Neuronal stem cell (in vitro differentiated cells): ENCODE measurements around the gene FBXO45.
"Not testable (repeated sequence)": the region's sequence is repeated elsewhere in the genome, so short reads cannot be mapped to it uniquely, and the experiment has no call there.

ENCODE experiments used
- DNase-seq: peaks from one replicate; pipeline ENCODE4 v3.0.0-alpha.2; 2013; ENCODE audit warnings: low spot score
- H2AFZ ChIP-seq: one replicate; pipeline ENCODE4 v1.6.1; 2013; ENCODE audit warnings: mild to moderate bottlenecking, low read length, inconsistent platforms
- H2AK5ac ChIP-seq: 2 replicates; pipeline ENCODE4 v1.6.1; 2013; ENCODE audit warnings: low read depth, mild to moderate bottlenecking, inconsistent platforms, low read length, moderate library complexity, mixed read lengths
- H2BK120ac ChIP-seq: 2 replicates; pipeline ENCODE4 v1.6.1; 2013; ENCODE audit warnings: low read depth, mild to moderate bottlenecking, inconsistent platforms, low read length, moderate library complexity, mixed read lengths
- H2BK12ac ChIP-seq: one replicate; pipeline ENCODE4 v1.6.1; 2013; ENCODE audit warnings: low read length, inconsistent platforms
- H2BK15ac ChIP-seq: 2 replicates; pipeline ENCODE4 v1.6.1; 2013; ENCODE audit warnings: mild to moderate bottlenecking, low read length, inconsistent platforms, mixed read lengths
- H2BK5ac ChIP-seq: one replicate; pipeline ENCODE4 v1.6.1; 2013; ENCODE audit warnings: inconsistent platforms, mild to moderate bottlenecking, low read length, moderate library complexity
- H3K14ac ChIP-seq: one replicate; pipeline ENCODE4 v1.6.1; 2013; ENCODE audit warnings: low read length, inconsistent platforms
- H3K18ac ChIP-seq: 2 replicates; pipeline ENCODE4 v1.6.1; 2013; ENCODE audit warnings: low read length, inconsistent platforms
- H3K23ac ChIP-seq: 2 replicates; pipeline ENCODE4 v1.6.1; 2013; ENCODE audit warnings: low read depth, mild to moderate bottlenecking, mixed read lengths, low read length, inconsistent platforms; ENCODE audit not compliant: poor library complexity
- H3K27ac ChIP-seq: replicated peaks from 3 replicates; pipeline ENCODE4 v1.5.1; 2013; ENCODE audit warnings: low read length, inconsistent platforms
- H3K27me3 ChIP-seq, 3 experiments: 2 replicates each; pipeline ENCODE4 v1.6.1; 2013; ENCODE audit warnings: low read length in 3 of 3, mild to moderate bottlenecking in 2 of 3, inconsistent platforms in 1 of 3, low read depth in 1 of 3, mixed read lengths in 1 of 3, moderate library complexity in 1 of 3; ENCODE audit not compliant: control insufficient read depth in 3 of 3, insufficient read depth in 3 of 3
- H3K36me3 ChIP-seq, 2 donors: replicated peaks in 1 of 2; 2 replicates each; pipeline ENCODE4 v1.6.1; 2013; ENCODE audit warnings: low read length in 2 of 2; ENCODE audit not compliant: control insufficient read depth in 2 of 2, insufficient read depth in 2 of 2
- H3K4ac ChIP-seq: 2 replicates; pipeline ENCODE4 v1.6.1; 2013; ENCODE audit warnings: inconsistent platforms, mild to moderate bottlenecking, low read length, moderate library complexity
- H3K4me1 ChIP-seq, 2 donors: 1 replicate in 1 of 2; 2 replicates in 1 of 2; pipeline ENCODE4 v1.6.1; 2013; ENCODE audit warnings: low read length in 2 of 2, low read depth in 1 of 2; ENCODE audit not compliant: control insufficient read depth in 2 of 2, insufficient read depth in 1 of 2
- H3K4me2 ChIP-seq: one replicate; pipeline ENCODE4 v1.6.1; 2013; ENCODE audit warnings: mild to moderate bottlenecking, low read length, inconsistent platforms; ENCODE audit not compliant: insufficient read depth, poor library complexity, severe bottlenecking
- H3K4me3 ChIP-seq, 2 donors: 2 replicates each; pipeline ENCODE4 v1.5.1; 2013; ENCODE audit warnings: low read length in 2 of 2, mild to moderate bottlenecking in 2 of 2, inconsistent platforms in 1 of 2, moderate library complexity in 1 of 2
- H3K79me1 ChIP-seq: one replicate; pipeline ENCODE4 v1.6.1; 2013; ENCODE audit warnings: low read depth, mild to moderate bottlenecking, inconsistent platforms, low read length, moderate library complexity
- H3K9ac ChIP-seq: one replicate; pipeline ENCODE4 v1.6.1; 2013; ENCODE audit warnings: mild to moderate bottlenecking, low read depth, low read length, inconsistent platforms; ENCODE audit not compliant: poor library complexity
- H3K9me3 ChIP-seq, 2 donors: replicated peaks in 1 of 2; 2 replicates each; pipeline versions ENCODE3 to v1.6.1; 2013; ENCODE audit warnings: low read length in 2 of 2, mild to moderate bottlenecking in 2 of 2, inconsistent platforms in 1 of 2, low read depth in 1 of 2, mixed read lengths in 1 of 2, moderate library complexity in 1 of 2; ENCODE audit not compliant: control insufficient read depth in 2 of 2, insufficient read depth in 1 of 2
- H4K8ac ChIP-seq: one replicate; pipeline ENCODE4 v1.6.1; 2013; ENCODE audit warnings: low read depth, mild to moderate bottlenecking, inconsistent platforms, low read length, moderate library complexity
- H4K91ac ChIP-seq: one replicate; pipeline ENCODE4 v1.6.1; 2013; ENCODE audit warnings: low read length, low read depth, mild to moderate bottlenecking, inconsistent platforms; ENCODE audit not compliant: poor library complexity
- WGBS, 2 donors: extraction: QIAGEN DNeasy Blood & Tissue Kit; methylation state at CpG; one replicate each; pipeline ENCODE4 v1.1.7; 2013; ENCODE audit warnings: missing lambda C conversion rate in 2 of 2, mixed read lengths in 1 of 2; ENCODE audit not compliant: insufficient read length in 2 of 2, insufficient replicate concordance in 1 of 2; ENCODE audit errors: extremely low coverage in 2 of 2; 5-methylcytosine and 5-hydroxymethylcytosine counted together

FBXO45 gene

GRCh38 chr3:196563721-196564225, 4.7 kb upstream of the FBXO45 start:
- Histone ChIP-seq H4K8ac (no peak overlapping the region), H3K18ac (no peak overlapping the region), H3K4ac (no peak overlapping the region), H2AFZ (no peak overlapping the region), H3K4me3 (no peak overlapping the region), H3K4me2 (no peak overlapping the region), H3K23ac (no peak overlapping the region), H3K79me1 (no peaks in the 10 kb centered on the region), H2BK15ac (no peak overlapping the region), H2BK5ac (no peak overlapping the region), H3K9ac (no peak overlapping the region), H2BK12ac (no peak overlapping the region), H2AK5ac (no peak overlapping the region), H3K9me3 (no peaks in the 10 kb centered on the region), H3K27ac (no peak overlapping the region), H2BK120ac (no peak overlapping the region), H4K91ac (no peak overlapping the region), H3K14ac (no peak overlapping the region), H3K27me3 (no peaks in the 10 kb centered on the region), H3K36me3 (peaks cover 5 to 52% of the 10 kb centered on the region in 2 donors), H3K4me1 (peaks cover 1 to 5% of the 10 kb centered on the region in 2 donors)
- WGBS, 2 donors: no CpG with 5 or more reads among the region's 9 CpGs
- DNase-seq: no peak

GRCh38 chr3:196569003-196569516, 600 bp downstream of the FBXO45 start:
- no peak overlapping the region for H2BK12ac ChIP-seq
- H3K4me2 ChIP-seq: peak overlapping the region; percentile 82
- H3K4me1 ChIP-seq: peaks cover 1 to 5% of the 10 kb centered on the region in 2 donors
- peak overlapping the region; percentile 89 for H3K23ac ChIP-seq
- peak overlapping the region; percentile 29 for H4K8ac ChIP-seq
- peaks cover 4% of the 10 kb centered on the region for H3K79me1 ChIP-seq
- WGBS, 2 donors: no CpG with 5 or more reads among the region's 44 CpGs
- DNase-seq: no peak
- H3K9me3 ChIP-seq: no peaks in the 10 kb centered on the region
- H3K18ac ChIP-seq: peak overlapping the region; percentile 7
- H3K4me3 ChIP-seq: peak overlapping the region; percentile 85 to 98
- no peak overlapping the region for H2BK120ac ChIP-seq
- no peak overlapping the region for H2BK15ac ChIP-seq
- H3K14ac ChIP-seq: no peak overlapping the region
- H3K4ac ChIP-seq: no peak overlapping the region
- peaks cover 5 to 30% of the 10 kb centered on the region in 2 donors for H3K36me3 ChIP-seq
- H2AK5ac ChIP-seq: peak overlapping the region; percentile 25
- H2BK5ac ChIP-seq: no peak overlapping the region
- peak overlapping the region; percentile 91 for H3K9ac ChIP-seq
- peak overlapping the region; percentile 92 for H2AFZ ChIP-seq
- no peak overlapping the region for H3K27ac ChIP-seq
- no peaks in the 10 kb centered on the region for H3K27me3 ChIP-seq
- H4K91ac ChIP-seq: no peak overlapping the region

- not testable (repeated sequence) for H2BK120ac ChIP-seq, H2AK5ac ChIP-seq, H3K4ac ChIP-seq, H2AFZ ChIP-seq, H3K23ac ChIP-seq, H3K9me3 ChIP-seq, H3K79me1 ChIP-seq, H2BK15ac ChIP-seq, H3K4me1 ChIP-seq, H3K18ac ChIP-seq, H3K27me3 ChIP-seq, H4K8ac ChIP-seq, H3K4me3 ChIP-seq, H3K27ac ChIP-seq, H3K4me2 ChIP-seq, H3K9ac ChIP-seq, H2BK12ac ChIP-seq, H3K14ac ChIP-seq, H4K91ac ChIP-seq, H2BK5ac ChIP-seq, DNase-seq
- peaks cover 5 to 30% of the 10 kb centered on the region in 2 donors for H3K36me3 ChIP-seq
- whole genome bisulfite sequencing, 2 donors: no CpG with 5 or more reads among the region's 13 CpGs
These were observed 1.9 kb downstream of the FBXO45 start for GRCh38 chr3:196570332-196570731.

GRCh38 chr3:196572389-196572788, 3.9 kb downstream of the FBXO45 start:
- Histone ChIP-seq H3K18ac (no peak overlapping the region), H2AK5ac (no peak overlapping the region), H3K79me1 (peaks cover 5% of the 10 kb centered on the region), H2BK5ac (no peak overlapping the region), H3K14ac (no peak overlapping the region), H3K4ac (no peak overlapping the region), H2BK12ac (no peak overlapping the region), H4K91ac (no peak overlapping the region), H3K9me3 (no peaks in the 10 kb centered on the region), H4K8ac (no peak overlapping the region), H3K4me3 (no peak overlapping the region), H2BK120ac (no peak overlapping the region), H3K27ac (no peak overlapping the region), H2AFZ (no peak overlapping the region), H3K9ac (no peak overlapping the region), H2BK15ac (no peak overlapping the region), H3K23ac (peak overlapping the region; percentile 73), H3K36me3 (peaks cover under 1 to 24% of the 10 kb centered on the region in 2 donors), H3K27me3 (no peaks in the 10 kb centered on the region), H3K4me1 (peaks cover 1 to 4% of the 10 kb centered on the region in 2 donors), H3K4me2 (no peak overlapping the region)
- no CpG with 5 or more reads among the region's 1 CpG for WGBS, 2 donors
- DNase-seq: no peak
